Stimulated activated CD4-positive, alpha-beta T cell treated with anti-CD3 and anti-CD28 coated beads, Interleukin-1b, Interleukin-23, amount 100 ng/mL, for 48 hours (primary cell): ENCODE measurements around the gene TRAF6.
A peak's percentile ranks its signal among the peaks of the same experiment; 100 is the strongest.
"Not testable (repeated sequence)": the region's sequence is repeated elsewhere in the genome, so short reads cannot be mapped to it uniquely, and the experiment has no call there.

Experiments used
- DNase-seq: peaks from one replicate; pipeline ENCODE4 v3.0.0-alpha.2; 2020

The TRAF6 gene, protein sequence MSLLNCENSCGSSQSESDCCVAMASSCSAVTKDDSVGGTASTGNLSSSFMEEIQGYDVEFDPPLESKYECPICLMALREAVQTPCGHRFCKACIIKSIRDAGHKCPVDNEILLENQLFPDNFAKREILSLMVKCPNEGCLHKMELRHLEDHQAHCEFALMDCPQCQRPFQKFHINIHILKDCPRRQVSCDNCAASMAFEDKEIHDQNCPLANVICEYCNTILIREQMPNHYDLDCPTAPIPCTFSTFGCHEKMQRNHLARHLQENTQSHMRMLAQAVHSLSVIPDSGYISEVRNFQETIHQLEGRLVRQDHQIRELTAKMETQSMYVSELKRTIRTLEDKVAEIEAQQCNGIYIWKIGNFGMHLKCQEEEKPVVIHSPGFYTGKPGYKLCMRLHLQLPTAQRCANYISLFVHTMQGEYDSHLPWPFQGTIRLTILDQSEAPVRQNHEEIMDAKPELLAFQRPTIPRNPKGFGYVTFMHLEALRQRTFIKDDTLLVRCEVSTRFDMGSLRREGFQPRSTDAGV

DNA sequence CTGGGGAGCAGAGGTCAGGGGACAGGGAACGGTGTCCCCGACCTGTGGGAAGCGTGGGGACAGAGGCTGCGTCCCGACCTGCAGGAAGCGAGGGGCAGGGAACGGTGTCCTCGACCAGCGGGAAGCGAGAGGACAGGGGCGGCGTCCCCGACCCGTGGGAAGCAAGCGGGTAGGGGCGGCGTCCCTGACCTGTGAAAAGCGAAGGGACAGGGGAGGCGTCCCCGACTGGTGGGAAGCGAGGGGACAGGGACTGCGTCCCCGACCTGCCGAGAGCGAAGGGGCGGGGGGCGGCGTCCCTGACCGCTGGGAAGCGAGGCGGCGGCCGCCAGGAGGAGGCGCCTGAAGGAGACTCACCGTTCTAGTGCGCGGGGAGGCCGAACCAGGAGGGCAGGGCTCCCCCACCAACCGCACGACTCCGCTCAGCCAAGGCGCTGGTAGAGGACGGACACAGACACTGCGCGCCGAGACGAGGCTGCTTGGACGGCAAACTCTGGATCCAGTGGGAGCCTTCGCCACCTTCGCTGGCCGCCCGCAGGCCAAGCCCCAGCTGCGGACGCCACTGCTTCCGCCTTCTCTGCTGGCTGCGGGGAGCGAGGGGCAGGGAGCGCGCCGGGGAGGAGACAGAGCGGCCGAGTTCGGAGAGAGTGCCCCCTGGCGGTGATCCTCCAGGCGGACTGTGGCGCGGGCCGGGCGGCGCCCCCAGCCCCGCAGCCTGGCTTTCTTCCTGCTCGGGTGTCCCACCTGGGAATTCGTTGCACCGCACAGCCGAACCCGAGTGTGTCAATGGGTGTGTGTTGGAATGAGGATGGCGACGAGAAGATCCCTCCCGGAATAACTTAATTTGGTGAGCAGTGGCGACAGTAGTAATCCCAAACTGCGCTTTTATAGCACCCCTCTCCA is at the start of gene TRAF6:
TSS of gene TRAF6 (minus strand) at position 579 of the 900 bp plus-strand sequence. CDS start 8,757 bp downstream, outside the sequence.
- peak; percentile 86 for DNase-seq

DNA sequence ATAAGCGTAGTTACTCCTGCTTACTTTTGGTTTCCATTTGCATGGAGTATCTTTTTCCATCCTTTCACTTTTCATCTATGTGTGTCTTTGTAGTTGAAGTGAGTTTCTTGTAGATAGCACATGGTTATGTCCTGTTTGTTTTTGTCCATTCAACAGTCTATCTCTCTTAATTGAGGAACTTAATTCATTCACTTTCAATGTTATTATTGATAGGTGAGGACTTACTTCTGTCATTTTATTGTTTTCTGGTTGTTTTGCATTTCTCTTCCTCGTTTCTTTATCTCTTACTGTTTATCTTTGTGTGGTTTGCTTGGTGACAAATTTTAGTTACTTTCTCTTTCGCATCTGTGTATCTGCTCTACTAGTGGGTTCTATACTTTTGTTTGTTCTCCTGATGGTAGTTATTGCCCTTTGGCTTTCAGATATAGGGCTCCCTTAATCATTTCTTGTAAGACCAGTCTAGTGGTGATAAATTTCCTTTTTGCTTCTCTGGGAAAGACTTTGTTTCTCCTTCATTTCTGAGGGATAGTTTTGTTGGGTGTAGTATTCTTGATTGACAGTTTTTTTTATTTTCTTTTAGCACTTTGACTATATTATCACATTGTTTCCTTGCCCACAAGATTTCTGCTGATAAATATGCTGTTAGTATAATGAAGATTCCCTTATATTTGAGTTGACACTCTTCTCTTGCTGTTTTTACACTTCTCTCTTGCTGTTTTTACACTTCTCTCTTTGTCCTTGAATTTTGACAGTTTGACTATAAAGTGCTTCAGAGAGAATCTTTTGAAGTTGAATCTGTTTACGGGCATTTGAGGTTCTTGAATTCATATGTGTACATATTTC is 48.7 kb upstream of the TRAF6 start:
- no peak for DNase-seq

DNA sequence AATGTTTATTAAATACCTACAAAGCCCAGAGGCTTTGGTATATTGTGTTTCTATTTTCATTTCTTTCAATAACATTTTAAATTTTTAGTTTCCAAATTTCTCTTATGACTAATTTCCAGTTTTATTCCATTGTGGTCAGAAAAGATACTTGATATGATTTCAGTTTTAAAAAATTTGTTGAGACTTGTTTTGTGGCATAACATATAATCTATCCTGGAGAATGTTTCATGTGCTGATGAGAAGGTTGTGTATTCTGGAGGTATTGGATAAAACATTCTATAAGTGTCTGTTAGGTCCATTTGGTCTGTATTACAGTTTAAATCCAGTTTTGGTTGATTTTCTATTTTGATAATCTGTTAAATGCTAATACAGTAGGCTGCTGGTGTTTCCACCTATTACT is 47.9 kb upstream of the TRAF6 start:
- DNase-seq = no peak

DNA sequence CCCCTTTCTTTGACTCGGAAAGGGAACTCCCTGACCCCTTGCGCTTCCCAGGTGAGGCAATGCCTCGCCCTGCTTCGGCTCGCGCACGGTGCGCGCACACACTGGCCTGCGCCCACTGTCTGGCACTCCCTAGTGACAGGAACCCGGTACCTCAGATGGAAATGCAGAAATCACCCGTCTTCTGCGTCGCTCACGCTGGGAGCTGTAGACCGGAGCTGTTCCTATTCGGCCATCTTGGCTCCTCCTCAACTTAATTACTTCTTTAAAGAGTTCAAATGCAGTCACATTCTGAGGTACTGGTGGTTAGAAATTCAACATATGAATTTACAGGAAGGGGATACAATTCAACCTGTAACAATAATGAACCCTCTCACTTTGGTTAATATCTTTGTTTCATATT is 47.3 kb upstream of the TRAF6 start:
- DNase-seq = not testable (repeated sequence)

DNA sequence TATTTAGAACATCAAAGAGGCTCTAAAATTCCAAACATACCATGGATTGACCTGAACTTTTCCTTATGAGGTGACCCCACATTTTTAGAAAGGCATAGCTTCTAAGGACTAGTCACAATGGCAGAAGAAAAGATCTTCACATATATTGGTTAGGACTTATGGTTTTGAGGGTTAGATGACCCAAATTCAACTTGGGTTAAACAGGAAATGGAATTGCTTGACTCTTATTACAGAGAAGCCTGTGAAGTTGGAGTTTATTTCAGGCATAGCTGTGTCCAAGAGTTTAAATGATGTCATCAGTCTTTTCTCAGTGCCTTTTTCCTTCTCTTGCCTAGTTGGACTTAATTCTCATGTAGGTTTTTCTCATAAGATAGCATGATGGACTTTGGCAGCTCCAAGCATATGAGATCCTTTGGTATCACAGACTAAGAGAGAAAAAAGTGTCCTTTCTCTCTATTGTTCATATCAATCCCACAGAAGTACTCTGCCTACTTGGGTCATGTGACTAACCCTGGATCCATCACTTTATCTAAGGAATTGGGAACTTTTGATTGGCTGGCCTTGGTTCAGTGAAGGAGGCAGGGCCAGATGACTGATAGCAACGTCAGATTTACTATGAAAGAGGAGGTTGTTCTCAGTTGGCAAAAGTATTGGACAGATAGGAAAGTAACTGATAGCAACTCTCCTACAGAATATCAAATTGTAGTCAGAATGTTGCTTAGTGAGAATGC is 40.5 kb upstream of the TRAF6 start:
- DNase-seq = no peak

DNA sequence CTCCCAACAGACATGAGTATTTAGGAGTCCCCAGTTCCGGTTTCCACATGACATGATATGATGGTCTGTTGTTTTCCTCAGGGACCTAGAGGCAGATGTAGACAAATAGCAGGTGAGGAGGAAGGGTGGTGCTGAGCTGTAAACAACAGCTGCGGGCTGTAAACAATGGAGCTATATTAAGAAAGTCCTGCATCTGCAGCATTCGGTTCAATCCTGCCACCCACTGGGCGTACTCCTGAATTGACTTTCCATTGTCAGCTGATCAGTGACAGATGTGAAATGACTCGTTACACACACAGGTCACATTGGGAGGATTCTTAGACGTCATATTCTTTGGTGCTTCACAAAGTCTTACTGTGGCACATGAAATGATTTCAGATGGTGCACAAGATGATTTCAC is 30.9 kb upstream of the TRAF6 start:
- peak; percentile 25 for DNase-seq

DNA sequence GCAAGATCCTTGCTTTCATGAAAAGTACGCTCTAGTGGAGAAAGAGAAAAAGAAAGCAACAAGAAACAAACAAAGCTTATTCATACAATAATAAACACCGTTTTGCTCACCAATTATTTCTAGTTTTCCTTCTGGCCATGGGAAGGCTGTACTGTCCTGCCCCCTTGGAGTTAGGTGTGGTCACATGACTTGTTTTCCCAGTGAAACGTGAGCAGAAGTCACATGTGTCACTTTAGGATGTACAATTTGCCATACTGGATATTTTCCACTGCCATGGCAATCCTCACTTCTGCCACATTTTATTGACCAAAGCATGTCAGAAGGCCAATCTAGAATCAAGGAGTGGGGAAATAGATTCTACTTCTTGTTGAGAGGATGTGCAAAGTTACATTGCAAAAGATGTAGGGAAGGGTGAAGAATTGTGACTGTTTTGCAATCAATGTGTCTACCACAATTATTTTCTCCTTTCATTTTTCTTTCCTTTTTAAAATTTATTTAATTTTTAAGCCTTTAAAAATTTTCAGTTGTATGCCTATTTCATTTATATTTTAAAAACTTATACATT is 24.3 kb upstream of the TRAF6 start:
- no peak for DNase-seq

DNA sequence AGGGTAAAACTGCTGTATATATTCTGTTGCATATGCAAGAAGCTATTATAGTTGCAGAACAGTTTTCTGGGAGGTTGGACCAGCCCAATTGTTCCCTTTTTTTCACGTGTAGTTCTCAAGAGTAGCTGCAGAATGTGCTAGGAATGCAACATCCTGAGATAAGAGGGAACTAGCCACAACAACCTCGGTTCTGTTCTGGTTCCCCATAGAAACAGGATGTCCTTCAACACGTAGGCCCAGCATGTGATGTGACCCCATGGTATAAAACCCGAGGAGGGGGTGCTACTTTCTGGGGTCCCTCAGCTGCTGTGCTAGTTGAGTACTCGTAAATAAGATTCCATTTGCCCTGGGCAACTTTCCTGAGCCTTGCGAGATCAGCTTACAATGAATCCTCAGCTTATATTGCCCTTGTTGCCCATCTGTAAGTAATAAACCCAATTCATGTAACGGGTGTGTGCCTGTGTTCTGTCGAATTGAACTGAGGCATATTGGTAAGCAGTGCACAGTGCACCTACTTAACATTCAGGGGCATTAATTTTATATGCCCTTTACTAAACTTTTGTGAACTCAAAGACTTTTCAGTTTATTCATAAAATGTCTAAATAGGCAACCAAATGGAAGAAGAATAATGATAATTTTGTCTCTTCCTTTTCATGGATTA is 23.0 kb upstream of the TRAF6 start:
- DNase-seq = no peak

DNA sequence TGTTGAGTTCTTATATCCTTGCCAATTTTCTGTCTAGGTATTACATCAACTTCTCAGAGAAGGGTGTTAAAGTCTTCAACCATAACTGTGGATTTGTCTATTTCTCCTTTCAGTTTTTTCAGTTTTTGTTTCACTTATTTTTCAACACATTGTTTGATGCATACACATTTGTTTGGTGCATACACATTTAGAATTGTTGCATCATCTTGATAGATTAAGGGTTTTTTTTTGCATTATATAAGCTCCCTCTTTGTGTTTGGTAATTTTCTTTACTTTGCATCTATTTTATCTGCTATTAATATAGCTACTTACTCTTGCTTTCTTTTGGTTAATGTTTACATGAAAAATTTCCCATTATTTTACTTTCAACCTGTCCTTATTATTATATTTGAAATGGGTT is 20.8 kb upstream of the TRAF6 start:
- no peak for DNase-seq

DNA sequence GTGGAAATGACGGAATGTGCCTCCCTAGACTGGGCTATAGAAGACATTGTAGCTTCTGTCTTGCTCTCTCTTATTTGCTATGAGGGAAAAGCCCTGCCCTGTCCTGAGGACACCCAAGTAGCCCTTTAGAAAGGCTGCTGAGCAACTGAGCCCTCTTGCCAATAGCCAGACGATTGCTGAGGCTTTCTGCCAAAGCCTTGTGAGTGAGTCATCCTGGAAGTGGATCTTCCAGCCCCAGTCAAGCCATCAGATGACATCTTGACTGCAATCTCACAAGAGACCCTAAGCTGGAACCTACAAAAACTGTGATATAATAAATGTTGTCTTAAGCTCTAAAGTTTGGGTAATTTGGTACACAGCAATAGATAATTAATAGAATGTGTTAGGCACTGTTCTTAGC is 3.9 kb upstream of the TRAF6 start:
- DNase-seq = no peak

DNA sequence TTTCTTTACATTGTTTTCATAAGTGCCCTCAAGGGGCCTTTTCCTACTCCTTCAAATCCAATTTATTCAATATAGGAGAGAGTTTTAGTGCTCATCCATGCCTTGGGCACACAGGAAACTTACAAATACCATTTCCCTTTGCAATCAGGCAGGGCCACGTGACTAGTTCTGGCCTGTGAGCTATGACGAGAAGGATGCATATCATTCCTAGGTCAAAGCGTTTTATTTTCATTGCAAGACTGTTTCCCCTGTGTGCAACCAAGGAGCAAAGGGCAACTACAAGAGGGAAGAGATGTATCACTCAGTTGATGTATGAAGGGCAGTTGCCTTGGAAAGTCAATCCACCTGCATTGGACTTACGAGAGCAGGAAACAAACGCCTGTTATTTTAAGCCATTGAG is 1.9 kb upstream of the TRAF6 start:
- DNase-seq = no peak

DNA sequence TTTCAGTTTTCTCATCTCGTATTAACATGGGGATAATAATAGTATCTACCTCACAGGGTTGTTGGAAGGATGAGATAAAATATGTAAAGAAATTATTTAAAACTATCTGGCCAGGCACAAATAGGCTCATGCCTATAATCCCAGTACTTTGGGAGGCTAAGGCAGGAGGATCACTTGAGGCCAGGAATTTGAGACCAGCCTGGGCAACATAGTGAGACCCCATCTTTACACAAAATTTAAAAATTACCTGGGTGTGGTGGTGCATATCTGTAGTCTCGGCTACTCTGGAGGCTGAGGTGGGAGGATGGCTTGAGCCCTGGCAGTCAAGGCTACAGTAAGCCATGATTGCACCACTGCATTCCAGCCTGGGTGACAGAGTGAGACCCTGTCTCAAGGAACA is 990 bp upstream of the TRAF6 start:
- not testable (repeated sequence) for DNase-seq

DNA sequence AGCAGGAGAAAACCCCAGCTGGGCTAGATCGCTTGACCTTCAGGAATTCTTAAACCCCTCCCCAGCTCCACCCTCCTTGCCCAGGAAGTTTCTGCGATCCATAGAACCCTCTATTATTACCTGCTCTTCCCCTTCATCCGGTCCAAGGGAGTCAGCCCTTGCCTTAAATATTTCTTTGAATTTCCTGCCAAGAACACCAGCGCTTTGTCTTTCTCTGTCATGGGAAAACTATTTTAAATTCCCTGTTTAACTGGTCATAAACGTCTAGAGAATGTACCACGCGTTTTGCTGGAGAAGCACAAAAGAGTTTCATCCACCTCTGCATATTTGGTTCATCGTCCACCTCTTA is 496 bp upstream of the TRAF6 start:
- no peak for DNase-seq

DNA sequence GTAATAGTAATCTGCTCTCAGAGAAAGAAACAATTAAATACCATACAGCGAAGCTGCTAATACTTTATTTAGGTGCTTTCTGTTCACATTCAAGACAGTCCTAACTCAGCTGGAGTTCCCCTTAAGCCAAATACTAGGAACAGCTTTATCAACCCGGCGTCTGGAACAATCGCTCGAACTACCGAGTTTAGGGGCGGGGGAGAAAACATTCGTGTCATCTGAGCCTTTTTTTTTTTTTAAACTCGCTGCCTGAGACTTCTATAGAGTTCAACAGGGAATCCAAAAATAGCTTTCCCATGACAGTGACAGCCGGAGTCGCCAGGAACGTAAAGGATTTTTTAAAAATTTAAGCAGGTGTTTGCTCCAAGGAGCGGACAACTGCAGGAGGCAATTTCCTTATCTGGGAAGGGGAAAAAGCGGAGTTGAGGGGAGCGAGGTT is 852 bp downstream of the TRAF6 start:
- DNase-seq = no peak

DNA sequence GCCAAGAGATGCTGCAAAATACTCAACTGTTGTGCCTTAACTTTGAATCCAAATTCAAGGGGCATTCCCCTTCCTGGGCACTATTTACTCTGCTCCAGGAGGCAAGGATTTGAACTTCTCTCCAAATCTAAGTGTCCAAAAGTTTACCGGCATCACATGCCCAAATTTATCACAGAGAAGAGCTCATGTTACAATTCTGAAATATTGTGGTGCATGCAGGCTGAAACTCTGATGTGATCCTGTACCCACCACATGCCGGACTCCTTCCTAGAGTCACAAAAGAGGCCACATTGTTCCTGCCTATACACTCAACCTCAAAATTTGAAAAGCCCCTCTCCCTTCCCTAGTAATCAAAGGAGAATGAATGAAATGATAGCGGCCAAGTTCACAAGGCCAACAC is 1.3 kb downstream of the TRAF6 start:
- DNase-seq = no peak

DNA sequence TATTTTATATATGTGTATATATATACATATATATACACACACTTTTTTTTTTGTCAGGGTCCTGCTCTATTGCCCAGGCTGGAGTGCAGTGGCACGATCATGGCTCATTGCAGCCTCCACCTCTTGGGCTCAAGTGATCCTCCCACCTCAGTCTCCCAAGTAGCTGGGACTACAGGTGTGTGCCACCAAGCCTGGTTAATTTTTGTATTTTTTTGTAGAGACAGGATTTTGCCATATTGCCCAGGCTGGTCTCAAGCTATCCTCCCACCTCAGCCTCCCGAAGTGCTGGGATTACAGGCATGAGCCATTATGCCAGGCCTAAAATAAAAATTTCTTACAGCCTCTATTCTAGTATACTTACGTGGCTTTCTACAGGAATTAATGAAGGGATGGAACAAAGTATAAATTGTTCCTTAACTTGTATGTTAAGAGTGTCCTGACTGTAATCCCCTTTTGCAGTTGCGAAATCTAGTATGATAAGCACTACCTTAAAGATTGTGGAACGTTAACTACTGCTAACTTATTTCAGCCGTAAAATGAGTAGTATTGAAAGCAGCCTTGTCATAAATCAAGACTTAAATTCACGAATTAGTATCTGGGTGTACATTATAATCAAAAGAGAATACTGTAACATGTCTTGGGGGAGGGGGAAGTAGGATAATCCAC is 2.1 kb downstream of the TRAF6 start:
- DNase-seq = no peak

DNA sequence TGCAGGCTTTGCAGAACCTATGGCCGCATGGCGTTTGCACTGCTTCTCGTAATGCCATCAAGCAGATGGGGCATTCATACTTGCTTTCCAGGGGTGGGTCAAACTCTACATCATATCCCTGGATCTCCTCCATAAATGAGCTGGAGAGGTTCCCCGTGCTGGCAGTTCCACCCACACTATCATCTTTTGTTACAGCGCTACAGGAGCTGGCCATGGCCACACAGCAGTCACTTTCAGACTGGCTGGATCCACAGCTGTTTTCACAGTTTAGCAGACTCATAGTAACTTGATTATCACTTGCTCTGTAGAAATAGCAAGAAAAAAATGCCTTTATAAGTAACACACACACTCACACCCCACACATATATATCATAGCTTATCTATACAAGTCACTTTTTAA is 8.8 kb downstream of the TRAF6 start:
- no peak for DNase-seq

DNA sequence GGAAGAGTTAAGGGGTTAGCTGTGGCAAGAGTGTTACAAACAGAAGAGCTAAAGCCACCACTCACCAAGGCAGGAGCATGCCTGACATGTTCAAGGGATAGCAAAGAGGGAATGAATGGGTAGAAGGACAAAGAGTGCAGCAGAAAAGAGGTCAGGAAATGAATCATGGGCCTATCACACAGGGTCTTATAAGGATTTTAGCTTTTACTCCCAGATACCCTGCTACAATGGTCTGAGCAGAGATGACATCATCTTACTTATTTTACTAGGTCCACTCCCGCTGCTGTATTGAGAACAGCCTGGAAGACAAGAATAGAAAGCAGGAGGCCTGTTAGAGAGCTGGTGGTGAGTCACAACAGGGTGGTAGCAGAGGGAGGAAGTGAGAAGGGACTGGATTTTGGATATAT is 9.8 kb downstream of the TRAF6 start:
- DNase-seq = no peak

DNA sequence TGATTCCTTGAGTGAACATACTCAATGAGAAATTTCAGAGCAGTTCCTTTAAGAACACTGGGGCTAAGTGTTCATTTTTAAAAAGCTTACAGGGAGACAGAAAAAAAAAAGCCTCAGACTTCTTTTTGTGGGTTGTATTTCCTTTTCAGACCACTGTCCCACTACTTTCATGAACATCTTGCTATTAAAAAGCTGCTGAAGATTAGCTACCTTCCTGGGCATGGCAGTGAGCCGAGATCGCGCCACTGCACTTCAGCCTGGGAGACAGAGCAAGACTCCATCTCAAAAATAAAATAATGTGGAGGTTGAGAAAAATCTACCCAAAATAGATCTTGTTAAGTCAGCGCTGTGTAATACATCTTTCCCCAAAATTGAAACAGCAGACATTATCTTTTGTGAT is 10.8 kb downstream of the TRAF6 start:
- DNase-seq = no peak

DNA sequence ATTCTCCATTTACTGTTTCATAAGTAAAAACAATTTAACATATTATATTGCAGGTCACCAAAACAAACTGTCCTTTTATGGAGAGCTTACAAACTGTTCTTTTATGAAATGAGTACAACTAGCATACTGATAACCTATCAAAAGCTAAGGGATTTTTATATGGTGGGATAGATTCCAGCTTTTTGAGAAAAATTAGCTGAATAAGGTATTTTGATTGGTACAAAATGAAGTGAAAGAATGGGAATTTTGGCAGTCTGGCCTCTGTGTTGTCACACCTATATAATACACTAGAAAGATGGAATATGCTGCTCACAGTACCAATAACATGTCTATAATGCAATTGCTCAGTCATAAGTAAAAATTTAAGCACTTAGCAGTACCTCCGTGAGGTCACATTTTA is 11.4 kb downstream of the TRAF6 start:
- no peak for DNase-seq

DNA sequence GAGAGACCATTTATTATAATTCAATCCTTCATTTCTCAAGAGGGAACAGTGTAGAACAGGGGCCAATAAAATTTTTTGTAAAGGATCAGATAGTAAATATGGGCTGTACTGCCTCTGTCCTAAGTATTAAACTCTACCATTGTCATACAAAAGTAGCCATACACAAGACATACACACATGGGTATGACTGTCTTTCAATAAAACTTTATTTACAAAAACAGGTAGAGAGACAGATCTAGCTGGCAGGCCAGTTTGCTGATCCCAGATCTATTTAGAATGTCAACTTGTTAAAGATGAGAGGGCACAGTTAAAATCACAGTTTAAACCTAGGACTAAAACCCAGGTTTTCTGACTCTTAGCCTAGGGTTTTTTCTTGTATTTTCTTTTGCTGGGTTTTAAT is 16.7 kb downstream of the TRAF6 start:
- no peak for DNase-seq
